HTR-8/SVneo (cell line): Measurements from ENCODE around the gene TNNT2.
A peak's percentile ranks its signal among the peaks of the same experiment; 100 is the strongest.

Experiments
- DNase-seq: peaks from one replicate; pipeline ENCODE4 v3.0.0; 2011; ENCODE audit warnings: low spot score, mixed read lengths; ENCODE audit not compliant: insufficient read length
- FAIRE-seq: peaks from 2 replicates; lab custom pipeline; 2011; peaks lifted over from hg19 to GRCh38; lab: Jason Lieb, UNC

Gene TNNT2

DNA sequence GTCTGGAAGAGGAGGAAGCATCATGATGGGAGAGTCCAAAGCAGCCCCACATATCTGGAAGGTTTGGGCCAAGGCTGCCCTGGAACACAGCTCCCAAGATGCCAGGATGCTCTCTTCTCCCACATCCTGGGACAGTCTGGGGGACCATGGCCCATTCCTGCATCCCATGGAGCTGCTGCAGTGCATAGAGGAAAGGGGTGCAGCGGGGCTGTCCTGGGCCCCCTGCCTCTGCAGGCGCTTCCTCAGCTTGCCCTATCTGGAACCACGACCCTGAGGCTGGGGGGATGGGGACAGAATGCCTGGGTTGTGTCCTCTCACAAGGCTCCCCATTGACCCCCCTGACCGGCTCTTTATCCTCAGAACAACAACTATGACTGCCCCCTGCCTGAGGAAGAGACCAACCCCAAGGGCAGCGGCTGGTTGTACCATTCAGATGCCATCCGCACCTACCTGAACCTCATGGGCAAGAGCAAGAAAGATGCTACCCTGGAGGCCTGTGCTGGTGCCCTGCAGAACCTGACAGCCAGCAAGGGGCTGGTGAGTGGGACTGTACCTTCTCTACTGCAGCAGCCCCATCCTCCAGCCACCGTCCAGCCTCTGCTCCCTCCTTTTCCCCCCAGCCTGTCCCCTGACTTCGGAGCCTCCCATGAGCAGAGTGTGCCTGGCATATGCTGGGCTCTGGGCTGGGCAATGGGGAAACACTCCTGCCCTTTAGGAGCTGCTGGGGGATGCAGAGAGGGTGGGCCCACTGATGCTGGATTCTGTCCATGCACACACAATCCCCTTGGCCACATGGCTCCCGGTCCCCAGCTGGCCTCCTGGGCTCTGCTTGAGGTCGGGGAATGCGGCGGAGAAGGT is 54.6 kb downstream of the TNNT2 start:
- no peak for FAIRE-seq

DNA sequence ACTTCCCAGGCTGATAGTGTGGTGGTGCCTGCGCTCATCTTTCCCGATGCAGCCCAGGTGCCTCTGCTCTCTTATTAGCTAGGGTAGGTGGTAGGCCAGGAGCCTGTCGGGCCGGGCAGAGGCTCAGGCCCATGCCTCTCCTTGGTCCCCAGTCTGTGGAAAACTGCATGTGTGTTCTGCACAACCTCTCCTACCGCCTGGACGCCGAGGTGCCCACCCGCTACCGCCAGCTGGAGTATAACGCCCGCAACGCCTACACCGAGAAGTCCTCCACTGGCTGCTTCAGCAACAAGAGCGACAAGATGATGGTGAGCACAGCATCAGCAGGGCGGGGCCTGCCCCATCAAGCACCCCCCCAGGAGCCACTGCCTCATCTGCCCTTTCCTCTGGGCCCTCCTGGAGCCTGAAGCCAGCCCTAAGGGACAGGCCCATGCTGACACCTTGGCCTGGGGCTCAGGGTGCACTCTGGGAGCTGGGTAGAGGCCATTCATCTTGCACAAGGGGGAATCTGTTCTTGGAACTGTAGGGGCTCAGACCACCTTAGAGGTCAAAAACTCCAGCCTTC is 55.6 kb downstream of the TNNT2 start:
- no peak for FAIRE-seq

More for the DNA sequence above, 54.6 kb downstream of the TNNT2 start:
- no peak for DNase-seq

DNA sequence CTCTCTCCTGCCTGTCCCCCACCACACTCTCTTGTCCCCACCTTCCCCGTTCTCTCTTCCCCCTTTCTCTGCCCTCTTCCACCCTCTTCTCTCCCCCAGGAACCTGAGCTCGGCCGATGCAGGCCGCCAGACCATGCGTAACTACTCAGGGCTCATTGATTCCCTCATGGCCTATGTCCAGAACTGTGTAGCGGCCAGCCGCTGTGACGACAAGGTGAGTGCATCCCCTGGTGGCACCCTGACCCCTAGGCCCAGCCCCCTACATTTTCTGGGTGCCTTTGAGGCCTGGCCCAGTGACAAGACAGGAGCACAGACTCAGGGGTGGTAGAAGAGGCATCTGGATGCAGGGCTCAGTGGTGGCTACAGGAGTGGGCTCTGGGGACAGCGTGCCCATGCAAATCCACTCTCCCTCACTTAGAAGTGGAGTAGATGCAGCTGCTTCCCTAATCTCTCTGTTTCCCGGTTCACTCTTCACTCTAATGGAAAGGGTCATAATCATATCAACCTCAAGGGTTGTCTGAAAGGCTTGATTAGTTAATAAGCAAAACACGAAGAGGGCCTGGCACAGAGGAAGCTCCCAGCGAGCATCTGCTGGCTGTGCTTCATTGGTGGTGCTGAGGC is 57.2 kb downstream of the TNNT2 start:
- DNase-seq (no peak), FAIRE-seq (no peak)

More for the DNA sequence above, 55.6 kb downstream of the TNNT2 start:
- no peak for DNase-seq

DNA sequence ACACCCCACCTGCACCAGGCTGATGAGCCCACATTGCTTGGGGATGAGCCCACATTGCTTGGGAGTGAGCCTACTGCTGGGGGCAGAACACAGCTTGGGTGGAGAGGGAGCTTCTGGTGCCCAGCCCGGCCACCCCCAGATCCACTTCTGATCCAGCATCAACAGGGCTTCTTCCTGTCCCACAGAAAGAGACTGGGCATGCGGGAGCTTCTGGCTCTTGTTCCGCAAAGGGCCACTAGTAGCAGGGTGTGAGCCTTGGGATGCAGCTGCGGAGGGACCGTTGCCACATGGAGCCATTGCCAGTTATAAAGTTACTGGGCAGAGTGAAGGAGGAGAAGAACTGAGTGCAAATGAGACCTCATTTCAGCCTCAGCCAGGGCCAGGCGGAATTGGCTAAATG is 57.8 kb downstream of the TNNT2 start:
- no peak for FAIRE-seq
- DNase-seq = no peak

DNA sequence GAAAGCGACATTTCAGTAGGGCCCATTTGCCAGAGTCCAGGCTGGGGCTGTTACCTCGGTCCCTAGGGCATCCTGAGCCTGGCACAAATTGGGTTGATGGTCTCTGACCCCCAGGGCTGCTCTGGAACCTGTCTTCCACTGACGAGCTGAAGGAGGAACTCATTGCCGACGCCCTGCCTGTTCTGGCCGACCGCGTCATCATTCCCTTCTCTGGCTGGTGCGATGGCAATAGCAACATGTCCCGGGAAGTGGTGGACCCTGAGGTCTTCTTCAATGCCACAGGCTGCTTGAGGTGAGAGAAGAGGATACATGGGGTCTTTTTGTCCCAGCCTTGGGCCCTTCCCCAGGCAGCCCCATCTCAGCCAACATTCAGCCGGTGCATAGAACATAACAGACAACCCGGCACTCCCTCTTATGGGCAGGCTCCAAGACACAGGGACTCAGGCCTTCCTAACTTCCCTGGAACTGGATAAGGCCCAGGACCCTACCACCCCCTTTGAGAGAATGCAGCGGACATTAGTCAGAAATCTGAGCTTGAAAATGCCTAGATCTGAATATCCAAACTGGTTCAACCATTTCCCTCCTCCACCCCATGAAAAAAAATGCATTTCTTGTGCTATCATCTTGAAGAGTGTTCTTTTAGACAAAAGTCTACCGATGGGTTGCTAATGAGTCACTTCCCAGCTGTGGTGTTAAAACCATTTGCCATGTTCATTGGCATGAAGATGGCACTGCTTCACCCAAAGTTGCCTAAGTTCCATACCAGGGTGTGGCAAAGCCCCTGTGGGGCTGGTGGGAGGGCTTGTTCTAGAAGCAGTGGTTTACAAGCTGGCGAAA is 58.8 kb downstream of the TNNT2 start:
- DNase-seq (no peak), FAIRE-seq (no peak)

DNA sequence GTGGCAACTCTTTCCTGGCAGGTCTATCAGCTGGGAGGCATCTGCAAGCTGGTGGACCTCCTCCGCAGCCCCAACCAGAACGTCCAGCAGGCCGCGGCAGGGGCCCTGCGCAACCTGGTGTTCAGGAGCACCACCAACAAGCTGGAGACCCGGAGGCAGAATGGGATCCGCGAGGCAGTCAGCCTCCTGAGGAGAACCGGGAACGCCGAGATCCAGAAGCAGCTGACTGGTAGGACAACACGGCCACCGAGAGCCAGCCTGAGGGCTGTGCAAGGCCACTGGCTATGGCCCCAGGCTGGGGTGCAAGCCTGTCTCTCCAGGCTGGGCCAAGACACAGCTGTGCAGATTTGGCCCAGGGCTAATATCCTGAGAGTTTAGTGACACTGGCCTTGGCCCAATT is 59.9 kb downstream of the TNNT2 start:
- FAIRE-seq (no peak), DNase-seq (no peak)

DNA sequence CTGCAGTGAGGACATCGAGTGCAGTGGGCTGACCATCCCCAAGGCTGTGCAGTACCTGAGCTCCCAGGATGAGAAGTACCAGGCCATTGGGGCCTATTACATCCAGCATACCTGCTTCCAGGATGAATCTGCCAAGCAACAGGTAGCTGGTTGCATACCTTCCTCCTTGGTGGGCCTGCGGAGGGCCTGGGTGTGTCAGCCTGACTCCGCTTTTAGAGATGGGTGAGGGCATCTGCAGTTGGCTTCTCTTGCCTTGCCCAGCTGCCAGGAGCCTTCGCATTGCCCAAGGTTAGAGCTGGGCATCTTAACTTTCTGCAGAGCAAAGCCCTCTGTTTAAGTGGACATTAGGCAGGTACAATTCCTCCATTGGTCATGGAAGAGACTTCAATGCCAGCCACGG is 60.9 kb downstream of the TNNT2 start:
- DNase-seq (no peak), FAIRE-seq (no peak)

DNA sequence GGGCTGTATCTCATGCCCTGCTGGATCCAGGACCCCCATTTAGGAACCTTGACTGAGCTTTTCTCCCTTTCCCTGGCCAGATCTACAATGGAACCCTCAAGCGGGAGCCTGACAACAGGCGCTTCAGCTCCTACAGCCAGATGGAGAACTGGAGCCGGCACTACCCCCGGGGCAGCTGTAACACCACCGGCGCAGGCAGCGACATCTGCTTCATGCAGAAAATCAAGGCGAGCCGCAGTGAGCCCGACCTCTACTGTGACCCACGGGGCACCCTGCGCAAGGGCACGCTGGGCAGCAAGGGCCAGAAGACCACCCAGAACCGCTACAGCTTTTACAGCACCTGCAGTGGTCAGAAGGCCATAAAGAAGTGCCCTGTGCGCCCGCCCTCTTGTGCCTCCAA is 64.4 kb downstream of the TNNT2 start:
- no peak for FAIRE-seq
- no peak for DNase-seq

DNA sequence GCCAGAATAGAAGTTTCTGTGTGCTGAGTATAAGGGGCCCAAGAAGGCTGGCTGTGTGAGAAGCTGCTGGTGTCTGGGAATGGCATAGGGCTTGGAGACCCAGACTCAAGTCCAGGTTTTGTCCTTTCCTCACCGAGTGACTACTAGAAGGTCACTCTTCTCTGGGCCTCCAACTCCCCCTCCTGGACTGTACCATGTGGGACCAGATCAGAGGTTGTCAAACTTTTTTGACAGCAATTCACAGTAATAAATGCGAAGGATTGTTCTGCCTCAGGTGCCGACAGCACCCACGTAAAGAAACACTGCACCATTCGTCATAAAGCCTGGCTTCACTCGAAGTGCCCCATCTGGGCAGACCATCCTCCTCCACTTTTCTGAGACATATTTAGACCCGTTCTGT is 65.2 kb downstream of the TNNT2 start:
- FAIRE-seq (no peak), DNase-seq (no peak)

DNA sequence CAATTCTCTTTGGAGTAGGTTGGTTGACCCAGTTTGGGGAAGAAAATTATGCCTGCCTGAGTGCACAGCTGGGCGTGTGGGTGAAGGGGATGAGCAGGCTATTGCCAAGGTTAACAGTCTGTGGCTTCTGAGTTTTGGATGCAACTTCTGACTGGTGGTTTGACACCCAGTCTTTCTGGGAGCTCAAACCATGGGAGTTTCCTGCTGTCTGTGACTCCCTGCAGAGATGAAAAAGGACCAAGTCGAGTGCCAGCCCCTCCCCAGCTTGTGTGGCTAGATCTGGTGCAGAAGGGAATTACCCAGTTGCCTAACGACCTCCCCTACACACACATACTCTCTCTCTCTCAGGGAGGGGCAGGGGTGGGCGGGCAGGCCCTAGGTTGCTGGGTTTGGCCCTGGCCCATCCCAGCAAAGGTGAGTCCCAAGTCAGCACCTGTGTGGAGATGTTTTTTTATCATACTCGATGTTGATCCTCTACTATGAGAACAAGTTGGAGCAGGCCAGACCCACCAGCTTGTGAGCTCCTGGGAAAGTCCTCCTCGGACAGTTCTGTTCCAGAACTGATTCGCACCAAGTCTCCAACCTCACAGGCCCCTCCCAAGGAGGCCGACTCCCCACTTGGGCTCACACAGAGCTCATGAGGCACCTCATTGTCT is 66.0 kb downstream of the TNNT2 start:
- no peak for FAIRE-seq
- DNase-seq = no peak

DNA sequence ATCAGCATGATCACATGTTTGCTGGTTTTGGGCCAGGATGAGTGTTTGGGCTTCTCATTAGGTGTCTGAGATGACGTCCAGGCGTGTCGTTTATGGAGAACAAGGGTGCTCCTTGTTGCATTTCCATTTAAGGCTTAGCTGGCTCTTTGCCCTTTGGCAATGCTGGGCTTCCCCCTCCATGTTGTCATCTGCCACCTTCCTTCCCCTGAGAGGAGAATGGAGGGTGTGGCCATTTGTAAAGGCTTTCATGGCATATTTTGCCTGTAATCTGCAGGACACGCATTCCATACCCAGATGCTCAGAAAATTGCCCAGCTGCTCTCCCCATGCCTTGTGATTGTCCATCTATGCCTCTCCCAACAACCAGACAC is 66.5 kb downstream of the TNNT2 start:
- FAIRE-seq = peak; percentile 26
- DNase-seq = no peak

DNA sequence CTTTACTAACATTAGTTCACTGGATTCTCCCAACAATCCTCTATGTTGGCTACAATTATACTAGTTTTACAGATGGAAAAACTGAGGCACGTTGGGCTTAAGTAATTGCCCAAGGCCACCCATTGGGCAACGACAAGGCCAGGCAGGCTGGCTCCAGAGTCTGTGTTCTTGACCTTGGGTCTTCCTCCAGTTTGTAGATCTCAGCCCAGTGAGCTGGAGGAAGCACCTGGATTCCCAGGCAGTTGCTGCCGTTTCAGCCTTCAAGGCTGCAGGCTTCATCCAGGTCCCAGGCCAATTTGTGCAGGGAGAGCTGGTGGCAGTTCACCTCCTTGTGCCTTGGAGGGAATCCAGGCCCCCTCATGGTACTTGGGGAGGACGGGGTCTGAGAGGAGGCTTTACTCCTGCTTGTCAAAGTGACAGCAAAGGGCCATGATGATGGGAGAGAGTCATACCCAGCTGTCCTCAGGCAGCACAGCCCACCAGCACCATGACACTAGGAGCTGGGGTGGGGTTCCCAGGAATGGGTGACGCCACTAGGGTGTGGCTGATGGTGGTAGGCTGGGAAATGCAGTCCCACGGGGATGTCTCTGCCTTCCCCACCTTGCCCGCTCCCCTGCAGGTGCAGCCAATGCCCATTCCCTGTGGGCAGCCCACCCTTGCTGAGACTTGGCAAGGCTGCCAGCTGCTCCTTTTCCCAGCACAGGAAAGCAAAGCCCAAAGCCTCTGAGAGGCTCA is 67.1 kb downstream of the TNNT2 start:
- DNase-seq (no peak), FAIRE-seq (no peak)

DNA sequence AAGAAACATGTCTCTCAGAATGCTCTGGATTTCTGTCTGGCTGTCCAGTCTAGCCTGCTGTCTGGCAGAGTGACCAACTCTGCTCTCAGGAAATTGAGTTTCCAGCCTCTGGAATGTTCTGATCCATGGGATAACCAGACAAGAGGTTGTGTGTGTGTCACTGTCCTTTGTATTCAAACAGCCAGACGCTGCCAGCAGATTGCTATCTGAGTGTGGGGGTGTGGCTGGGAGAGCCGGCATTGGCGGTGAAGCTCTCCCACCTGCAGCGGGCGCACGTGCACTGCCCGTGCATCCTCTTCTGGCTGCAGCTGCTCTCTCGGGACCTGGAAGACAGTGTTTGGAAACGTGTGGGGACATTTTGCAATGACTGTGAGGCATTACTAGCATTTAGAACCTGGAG is 68.1 kb downstream of the TNNT2 start:
- FAIRE-seq (no peak), DNase-seq (peak; percentile 37)
